GM21825 (cell line): ENCODE data around the gene IL1RAPL1.
A peak's percentile ranks its signal among the peaks of the same experiment; 100 is the strongest.

Experiments
- ATAC-seq: cut with Tn5 transposase; IDR thresholded peaks from one replicate; pipeline ENCODE4 v1.9.1; 2021; ENCODE audit warnings: mild to moderate bottlenecking, moderate library complexity; ENCODE audit not compliant: unreplicated experiment

Gene IL1RAPL1

GRCh38 chrX:29388509-29388908 is 801.3 kb downstream of the IL1RAPL1 start:
- no peak for ATAC-seq

DNA sequence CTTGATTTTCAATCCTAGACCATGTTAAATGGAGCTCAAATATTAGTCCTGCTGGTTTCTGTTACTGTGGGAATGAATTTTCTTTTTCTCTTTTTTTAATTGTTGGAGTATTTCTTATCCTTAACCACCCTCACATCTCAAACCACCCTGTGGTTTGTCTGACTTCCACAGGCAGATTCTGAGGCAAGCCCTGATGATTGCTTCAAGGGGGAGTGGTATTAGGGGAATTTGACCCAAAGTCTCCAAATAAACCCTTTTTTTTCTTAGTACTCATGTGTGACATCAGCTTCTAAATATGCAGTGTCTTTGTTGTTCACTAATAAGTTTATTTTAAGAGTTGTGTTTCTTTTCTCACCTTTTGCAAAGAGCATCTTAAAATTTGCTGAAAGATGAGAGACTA is 810.3 kb downstream of the IL1RAPL1 start:
- ATAC-seq, result no peak

DNA sequence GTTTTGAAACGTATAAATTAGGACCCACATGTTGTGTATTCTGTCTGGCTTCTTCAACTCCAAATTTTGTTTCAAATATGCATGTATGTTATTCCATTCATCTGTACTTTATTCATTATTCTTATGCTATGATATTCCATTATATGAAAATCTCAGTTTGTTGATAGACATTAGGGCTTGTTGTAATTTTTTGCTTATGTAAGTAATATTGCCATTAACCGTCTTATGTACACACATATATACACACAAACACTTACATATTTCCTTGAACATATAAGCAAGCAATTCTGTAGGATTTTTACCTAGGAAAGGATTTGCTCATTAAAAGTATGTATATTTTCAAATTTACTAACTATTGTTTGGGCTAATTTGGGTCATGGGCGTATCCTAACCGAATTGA is 820.1 kb downstream of the IL1RAPL1 start:
- ATAC-seq, result no peak

- ATAC-seq, result no peak
Measured at GRCh38 chrX:29419774-29420553, 832.7 kb downstream of the IL1RAPL1 start.

- no peak for ATAC-seq
Measured at GRCh38 chrX:29422034-29422433, 834.8 kb downstream of the IL1RAPL1 start.

DNA sequence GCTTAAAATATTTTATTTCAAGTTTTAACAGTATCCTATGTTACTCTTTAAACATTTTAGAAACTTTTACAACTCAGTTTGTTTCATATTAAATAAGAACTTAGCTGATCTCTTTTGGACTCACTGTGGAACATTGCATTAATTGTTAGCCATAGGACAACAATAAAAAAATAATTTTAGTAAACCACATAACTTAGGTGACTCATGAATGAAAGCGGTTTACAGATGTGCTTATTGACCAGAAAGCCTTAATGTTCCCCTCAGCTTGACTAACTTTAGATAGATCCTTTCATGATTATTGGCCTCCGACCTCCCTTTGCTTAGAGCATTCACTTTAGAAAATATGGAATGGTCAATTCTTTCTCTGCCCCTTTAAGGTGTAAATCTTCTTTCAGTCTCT is 844.6 kb downstream of the IL1RAPL1 start:
- ATAC-seq, result no peak

GRCh38 chrX:29432534-29432933 is 845.3 kb downstream of the IL1RAPL1 start:
- ATAC-seq, result no peak

GRCh38 chrX:29434939-29435338 is 847.7 kb downstream of the IL1RAPL1 start:
- ATAC-seq, result no peak

DNA sequence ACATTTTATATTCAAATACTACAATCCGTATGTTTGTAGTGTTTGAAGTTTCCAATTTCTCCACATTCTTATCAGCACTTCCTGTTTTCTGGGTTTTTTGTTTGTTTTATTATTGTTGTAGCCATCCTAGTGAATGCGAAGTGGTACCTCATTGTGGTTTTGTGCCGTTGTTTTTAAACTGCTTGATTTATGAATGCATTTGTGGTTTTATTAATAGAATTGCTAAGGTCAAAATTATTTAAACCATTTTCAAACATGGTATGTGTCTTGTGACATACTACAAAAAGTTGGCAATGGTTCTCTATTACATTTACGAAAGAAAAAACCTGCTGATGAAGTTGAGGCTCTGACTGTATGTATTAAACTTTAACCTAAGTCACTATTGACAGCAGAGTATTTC is 848.1 kb downstream of the IL1RAPL1 start:
- ATAC-seq, result no peak

DNA sequence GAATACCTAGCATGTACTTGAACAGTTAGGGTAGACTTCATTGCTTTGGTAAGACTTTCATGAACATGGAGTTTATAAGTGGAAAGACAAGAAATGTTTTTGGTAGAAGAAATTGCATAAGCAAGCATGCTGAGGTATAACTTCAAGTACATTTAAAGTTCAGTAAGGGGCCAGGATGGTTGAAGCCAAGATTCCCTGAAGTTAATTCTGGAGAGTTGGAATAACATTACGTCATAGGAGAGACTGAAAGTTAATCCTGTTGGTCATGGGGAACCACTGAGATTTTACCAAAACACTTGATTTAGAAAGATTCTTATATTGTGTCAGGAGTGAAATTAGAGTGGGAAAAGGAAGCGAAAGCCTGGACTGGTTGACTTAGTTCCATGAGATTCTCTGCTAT is 860.6 kb downstream of the IL1RAPL1 start:
- ATAC-seq, result no peak

DNA sequence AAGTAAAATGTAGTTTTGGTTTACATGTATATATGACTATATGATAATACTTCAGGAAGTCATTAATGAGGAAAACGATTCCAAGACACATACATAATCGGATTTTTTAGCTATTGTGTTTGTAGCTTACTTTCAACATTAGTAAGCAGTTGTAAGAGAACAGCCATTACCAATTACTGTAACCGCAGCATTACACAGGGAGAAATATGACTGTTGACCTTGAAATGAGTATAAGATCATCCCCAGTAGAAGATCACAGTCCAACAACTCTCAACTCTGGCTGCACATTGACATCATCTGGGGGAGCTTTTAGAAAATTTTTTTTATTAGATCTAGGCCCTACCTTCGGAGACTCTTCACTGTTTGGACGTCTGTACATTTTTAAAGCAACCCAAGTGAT is 866.1 kb downstream of the IL1RAPL1 start:
- no peak for ATAC-seq

- no peak for ATAC-seq
Measured at GRCh38 chrX:29455702-29456101, 868.5 kb downstream of the IL1RAPL1 start.

- no peak for ATAC-seq
Measured at GRCh38 chrX:29461039-29461438, 873.8 kb downstream of the IL1RAPL1 start.

GRCh38 chrX:29466456-29466855 is 879.2 kb downstream of the IL1RAPL1 start:
- ATAC-seq, result no peak

DNA sequence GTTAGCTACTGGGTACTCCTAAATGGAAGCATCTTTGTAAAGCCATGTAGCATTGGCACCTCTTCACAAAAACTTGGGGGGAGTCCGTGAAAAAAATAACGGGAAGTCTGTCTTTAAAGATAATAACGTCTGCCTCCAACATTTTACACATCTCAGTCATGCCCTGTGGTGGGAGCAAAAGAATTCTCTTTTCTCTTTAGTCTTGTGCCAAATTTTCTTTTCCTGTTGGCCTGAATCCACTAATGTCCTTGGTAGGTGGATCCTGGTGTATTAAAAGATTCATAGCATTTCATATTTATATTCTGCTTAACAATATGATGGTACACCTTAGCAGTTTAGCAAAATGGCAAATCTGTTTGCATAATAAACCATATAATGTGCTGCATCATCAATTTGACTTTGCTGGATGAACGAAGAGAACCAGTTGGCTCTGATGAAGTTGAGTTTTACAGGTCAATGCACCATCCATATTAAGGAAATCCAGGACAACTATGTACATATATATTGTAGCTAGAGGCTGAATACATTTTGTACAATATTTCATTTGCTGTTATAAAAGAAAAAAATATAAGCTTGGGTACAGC is 881.8 kb downstream of the IL1RAPL1 start:
- ATAC-seq, result no peak

- no peak for ATAC-seq
Measured at GRCh38 chrX:29470030-29470429, 882.8 kb downstream of the IL1RAPL1 start.

DNA sequence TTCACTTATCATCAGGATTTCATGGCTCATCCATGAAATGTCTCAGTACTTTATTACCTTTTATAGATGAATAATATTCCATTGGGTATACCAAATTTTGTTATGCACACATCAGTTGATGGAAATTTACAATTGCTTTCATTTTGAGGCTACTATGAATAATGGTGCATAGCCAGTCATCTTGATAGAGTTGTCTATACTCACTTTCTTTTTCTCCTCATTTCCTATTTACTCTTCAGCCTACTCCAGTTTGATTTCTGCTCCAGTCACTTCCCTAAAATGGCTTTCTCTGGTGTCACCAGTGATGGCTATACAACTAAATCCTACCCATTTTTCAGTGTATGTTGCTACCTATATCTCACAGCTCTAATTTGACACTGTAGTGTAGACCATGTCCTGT is 884.6 kb downstream of the IL1RAPL1 start:
- no peak for ATAC-seq

DNA sequence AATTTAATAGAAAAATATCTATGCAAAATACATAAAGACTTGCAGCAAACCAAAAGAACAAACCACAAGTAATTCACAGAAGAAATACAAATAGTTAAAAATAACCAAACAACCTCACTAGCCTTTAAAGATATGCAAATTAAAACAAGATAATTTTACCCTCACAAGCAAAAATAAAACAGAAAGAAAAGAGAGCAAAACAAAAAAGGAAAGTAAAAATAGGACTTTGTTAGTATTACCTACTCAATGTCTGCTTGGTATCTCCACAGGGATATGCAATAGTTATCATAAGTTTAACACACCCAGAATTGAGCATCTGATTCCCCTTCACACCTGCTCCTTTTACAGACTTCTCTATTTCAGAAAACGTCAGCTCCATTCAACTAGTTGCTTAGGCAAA is 890.6 kb downstream of the IL1RAPL1 start:
- ATAC-seq, result peak; percentile 44

GRCh38 chrX:29478336-29479069 is 891.3 kb downstream of the IL1RAPL1 start:
- ATAC-seq, result peak; percentile 88

DNA sequence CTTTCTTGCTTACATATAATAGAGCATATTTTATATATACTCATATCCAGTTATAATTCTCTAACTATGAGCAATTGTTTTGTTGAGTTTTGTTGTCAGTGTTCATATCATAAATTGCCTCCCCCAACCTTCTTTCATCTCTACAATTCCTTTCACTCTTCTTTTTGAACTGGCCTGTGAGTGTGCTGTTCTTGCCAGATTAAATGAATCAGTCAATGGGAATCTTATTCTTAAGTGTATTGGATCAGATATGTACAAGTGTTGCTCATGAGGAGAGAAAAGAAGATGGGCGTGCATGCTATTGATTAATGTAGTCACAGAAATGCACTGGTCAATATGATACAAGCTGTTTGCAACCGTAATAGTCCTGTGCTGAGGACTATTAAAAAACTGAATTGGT is 900.0 kb downstream of the IL1RAPL1 start:
- ATAC-seq, result no peak

DNA sequence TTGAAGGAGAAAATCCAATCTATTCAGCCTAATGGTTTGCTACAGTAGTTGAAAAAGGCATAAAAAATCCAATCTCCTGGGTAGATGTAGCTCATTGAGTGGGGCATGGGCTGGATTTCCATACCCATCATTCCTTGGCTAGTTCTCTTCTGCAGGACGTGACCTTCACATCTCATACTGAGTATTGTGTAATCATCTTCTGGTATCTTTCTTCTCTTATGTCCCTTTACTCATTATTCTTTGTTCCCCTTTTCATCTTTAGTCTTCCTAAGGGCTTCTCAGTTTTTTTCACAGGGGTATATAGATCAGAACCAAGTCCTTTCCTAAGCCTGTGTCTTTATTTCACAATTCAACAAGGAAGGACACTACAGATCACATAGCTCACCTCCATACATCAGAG is 900.5 kb downstream of the IL1RAPL1 start:
- no peak for ATAC-seq

DNA sequence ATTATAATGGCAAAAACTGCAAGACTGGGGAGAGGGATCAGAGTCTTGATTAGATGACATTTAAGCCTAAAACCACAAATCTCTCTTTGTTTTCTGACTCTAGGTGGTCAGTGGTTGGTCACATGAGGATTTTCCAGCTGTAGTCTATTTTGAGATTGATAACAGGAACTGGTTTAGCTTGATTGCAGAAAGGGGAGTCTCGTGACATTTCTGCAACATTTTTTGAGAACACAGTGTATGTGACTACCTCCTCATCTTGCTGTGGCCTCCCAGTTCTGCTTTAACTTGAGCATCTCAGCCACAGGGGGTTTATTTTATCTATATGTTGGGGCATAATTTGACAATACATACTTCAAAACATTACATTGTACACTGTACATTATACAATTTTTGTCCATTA is 901.7 kb downstream of the IL1RAPL1 start:
- ATAC-seq, result peak; percentile 54
